RKO (cell line): Measurements from ENCODE around the gene GAGE12J.
"Not testable (repeated sequence)": the region's sequence is repeated elsewhere in the genome, so short reads cannot be mapped to it uniquely, and the experiment has no call there.

Experiments
- DNase-seq: peaks from one replicate; pipeline ENCODE4 v3.0.0-alpha.2; 2016; ENCODE audit warnings: low spot score

GAGE12J gene

DNA sequence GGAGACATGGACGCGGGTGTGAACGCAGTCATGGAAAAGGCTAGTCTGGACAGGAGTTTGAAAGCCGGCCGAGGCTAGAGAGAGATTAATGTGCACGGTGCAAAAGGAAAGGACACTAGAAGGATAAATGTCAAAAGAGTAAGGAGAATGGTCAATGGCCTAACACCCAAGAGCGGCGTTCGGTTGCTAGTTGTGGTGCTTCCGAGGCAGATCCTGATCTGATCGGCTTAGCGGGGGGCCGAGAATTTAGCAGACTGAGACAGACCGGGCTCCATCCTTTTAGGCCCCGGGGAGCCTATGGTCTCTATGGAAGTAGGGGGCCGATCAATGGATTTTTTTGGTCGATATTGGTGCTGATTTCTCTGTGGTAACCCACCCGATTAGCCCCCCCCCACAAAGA, 11.5 kb upstream of the GAGE12J start:
- DNase-seq: no peak

DNA sequence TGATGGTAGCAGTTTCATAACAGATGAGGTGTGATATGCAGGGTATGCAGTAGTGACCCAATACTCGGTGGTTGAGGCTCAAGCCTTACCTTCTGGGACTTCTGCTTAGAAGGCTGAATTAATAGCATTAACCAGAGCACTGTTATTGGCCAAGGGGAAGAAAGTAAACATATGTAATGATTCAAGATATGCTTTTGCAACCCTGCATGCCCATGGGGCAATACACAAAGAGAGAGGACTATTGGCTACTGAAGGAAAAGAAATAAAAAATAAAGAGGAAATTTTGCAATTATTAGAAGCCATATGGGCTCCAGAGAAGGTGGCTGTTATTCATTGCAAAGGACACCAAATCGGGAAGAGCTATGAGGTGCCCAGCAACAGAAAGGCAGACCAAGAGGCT, 9.7 kb upstream of the GAGE12J start:
- DNase-seq: no peak

DNA sequence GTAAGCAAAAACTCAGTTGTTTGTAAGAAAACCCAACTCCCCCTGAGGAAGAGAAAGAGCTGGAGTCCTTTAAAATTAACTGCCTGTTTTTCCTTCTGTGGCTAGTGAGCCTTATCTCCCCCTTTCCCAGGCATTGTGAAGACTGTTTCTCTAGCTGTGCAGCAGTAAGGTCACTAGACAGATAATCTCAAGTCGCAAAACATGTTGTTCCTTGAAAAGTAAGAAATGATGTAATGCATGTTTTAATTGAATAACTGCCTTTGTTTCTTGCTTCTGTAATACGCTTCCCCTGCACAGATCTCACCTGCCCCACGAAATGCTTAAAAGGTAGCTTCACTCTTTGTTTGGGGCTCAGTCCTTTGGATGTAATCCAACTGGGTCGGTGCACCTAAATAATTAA, 5.8 kb upstream of the GAGE12J start:
- DNase-seq: no peak

DNA sequence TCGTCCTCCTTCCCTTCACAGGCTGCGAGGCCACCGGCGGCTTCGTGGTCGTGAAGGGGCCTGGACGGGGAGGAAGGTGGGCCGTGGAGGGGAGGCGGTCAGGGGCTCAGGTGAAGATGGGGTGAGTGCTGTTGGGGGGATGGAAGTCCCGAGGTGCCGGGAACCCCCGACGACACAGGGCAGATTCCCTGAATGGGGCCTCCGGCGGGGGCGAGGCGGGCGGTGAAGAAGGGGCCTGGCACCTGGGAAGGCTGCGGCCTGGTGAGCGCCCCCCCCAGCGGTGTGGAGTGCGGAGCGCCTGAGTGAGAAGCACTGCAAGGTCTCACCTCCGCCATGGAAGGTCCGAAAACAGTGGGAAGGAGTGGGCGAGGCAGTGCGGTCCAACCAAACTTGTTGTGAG, 429 bp downstream of the GAGE12J start:
- DNase-seq: not testable (repeated sequence)

DNA sequence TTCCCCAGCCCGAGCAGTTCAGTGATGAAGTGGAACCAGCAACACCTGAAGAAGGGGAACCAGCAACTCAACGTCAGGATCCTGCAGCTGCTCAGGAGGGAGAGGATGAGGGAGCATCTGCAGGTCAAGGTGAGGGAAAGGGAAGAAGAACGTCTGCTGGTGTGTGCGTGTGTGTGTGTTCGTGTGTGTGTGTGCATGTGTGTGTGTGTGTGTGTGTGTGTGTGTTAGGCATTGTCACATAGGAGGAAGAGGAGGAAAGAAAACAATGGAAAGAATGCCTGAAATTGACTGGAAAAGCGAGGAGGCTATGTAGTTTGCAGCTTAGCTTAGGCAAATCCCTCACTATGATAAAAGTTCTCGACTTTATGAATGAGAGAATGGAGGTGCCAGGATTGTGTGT, 1.9 kb downstream of the GAGE12J start:
- not testable (repeated sequence) for DNase-seq

DNA sequence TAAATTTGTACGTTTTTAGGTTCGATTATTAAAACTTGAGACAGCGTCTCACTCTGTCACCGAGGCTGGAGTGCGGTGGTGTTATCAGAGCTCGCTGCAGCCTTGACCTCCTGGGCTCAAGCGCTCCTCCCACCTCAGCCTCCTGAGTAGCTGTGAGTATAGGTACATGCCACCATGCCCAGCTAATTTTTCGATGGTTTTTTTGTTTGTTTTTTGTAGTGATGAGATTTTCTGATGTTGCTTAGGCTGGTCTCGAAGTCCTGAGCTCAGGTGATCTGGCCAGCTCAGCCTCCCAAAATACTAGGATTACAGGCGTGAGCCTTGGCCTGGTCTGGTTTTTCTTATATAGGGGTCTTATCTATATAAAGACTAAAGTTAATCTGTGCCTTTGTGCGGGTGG, 8.6 kb downstream of the GAGE12J start:
- DNase-seq: not testable (repeated sequence)

DNA sequence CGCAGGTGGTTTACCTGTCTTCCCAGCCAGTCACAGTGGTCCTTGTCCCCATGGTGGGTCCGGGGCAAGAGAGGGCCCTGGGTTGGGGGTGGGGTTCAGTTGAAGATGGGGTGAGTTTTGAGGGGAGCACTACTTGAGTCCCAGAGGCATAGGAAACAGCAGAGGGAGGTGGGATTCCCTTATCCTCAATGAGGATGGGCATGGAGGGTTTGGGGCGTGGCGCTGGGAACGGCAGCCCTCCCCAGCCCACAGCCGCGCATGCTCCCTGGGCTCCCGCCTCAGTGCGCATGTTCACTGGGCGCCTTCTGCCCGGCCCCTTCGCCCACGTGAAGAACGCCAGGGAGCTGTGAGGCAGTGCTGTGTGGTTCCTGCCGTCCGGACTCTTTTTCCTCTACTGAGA, 9.4 kb downstream of the GAGE12J start, which contains the start of gene GAGE13:
TSS of gene GAGE13 (plus strand) at position 301 of the 400 bp plus-strand sequence. CDS start 1,156 bp downstream, outside the sequence.
- not testable (repeated sequence) for DNase-seq

DNA sequence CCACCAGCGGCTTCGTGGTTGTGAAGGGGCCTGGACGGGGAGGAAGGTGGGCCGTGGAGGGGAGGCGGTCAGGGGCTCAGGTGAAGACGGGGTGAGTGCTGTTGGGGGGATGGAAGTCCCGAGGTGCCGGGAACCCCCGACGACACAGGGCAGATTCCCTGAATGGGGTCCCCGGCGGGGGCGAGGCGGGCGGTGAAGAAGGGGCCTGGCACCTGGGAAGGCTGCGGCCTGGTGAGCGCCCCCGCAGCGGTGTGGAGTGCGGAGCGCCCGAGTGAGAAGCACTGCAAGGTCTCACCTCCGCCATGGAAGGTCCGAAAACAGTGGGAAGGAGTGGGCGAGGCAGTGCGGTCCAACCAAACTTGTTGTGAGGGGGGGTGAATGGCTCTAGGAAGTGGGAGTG, 10.0 kb downstream of the GAGE12J start:
- not testable (repeated sequence) for DNase-seq

DNA sequence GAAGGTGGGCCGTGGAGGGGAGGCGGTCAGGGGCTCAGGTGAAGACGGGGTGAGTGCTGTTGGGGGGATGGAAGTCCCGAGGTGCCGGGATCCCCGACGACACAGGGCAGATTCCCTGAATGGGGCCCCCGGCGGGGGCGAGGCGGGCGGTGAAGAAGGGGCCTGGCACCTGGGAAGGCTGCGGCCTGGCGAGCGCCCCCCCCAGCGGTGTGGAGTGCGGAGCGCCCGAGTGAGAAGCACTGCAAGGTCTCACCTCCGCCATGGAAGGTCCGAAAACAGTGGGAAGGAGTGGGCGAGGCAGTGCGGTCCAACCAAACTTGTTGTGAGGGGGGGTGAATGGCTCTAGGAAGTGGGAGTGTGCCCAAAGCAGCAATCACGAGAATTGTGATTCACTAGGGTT, 19.6 kb downstream of the GAGE12J start:
- not testable (repeated sequence) for DNase-seq

DNA sequence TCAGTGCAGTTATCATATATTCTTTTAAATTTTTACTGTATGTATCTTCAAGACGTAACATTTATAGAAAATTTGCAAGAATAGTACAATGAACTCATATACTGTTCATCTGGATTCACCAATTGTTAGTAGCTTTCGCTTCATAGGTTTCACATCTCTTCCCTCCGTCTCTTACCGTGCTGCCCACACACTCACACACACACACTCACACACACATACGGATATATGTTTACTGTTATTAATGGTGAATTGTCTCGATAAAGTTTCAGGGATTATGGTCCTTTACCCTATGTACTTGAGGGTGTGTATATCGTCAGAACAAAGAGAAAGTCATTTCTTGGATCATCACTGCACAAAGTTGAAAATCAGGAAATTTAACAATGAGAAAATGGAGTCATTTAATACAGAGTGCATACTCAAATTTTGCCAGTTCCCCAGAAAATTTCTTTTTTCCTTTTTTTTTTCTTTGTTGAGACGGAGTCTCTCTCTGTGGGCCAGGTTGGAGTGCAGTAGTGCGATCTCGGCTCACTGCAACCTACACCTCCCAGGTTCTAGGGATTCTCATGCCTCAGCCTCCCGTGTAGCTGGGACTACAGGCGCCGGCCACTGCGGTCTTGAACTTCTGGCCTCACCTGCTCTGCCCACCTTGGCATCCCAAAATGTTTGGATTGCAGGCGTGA, 22.8 kb downstream of the GAGE12J start:
- DNase-seq: not testable (repeated sequence)

DNA sequence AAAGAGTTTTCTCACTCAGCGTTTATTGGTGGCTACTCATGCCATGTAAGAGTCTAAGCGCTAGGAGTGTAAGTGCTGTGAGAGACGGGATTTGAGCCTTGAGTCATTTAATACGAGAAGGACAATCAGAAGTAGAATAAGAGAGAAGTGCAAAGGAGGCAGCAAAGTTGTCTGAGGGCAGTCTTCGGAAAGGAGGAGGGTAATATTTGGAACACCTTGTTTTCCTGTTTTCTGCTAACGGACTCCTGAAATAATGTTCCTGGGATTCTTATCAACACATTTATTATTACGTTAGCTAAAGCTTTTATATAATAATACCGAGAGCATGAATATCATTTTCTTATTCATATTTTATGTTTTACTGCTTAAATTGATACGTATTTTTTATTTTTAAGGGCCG, 23.6 kb downstream of the GAGE12J start:
- not testable (repeated sequence) for DNase-seq

DNA sequence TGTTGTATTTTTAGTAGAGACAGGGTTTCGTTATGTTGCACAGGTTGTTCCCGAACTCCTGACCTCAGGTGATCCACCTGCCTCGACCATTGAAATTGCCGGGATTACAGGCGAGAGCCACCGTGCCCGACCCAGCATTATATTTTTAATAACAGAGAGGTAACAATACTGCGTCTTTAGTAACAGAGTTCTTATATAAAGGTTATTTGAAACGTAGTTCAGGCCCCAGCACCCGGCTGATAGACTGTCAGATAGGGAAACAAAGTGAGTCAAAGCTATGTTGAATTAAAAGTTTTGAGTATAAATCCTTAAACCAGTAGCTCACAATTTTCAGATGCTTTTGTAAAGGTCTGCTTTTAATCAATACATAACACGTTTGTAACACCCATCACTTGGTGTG, 24.3 kb downstream of the GAGE12J start:
- not testable (repeated sequence) for DNase-seq
